HG03139 (cell line): ENCODE data around the gene FAM72C.
"Not testable (repeated sequence)": the region's sequence is repeated elsewhere in the genome, so short reads cannot be mapped to it uniquely, and the experiment has no call there.

Experiments
- ATAC-seq: cut with Tn5 transposase; IDR thresholded peaks from one replicate; pipeline ENCODE4 v1.9.1; 2021; ENCODE audit not compliant: unreplicated experiment

The FAM72C gene

DNA sequence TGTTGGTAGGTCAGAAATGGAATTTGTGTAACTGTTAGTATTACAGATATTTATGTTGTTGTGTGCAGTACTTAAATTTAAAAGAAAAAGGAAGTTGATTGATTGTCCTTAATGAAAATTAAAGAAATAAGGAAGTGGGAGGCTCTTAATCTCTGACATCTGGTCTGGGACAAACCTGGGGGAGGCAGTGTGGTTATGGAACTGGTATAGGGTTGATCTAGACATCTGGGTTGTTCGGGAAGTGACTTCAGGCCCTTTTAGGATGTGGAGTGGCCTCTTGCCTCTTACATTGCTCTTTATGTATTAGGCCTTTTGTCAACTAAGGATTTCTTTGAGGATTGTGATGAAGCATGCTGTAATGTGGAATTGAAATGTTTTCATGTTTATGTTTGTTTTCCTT lies 16.1 kb upstream of the FAM72C start:
- not testable (repeated sequence) for ATAC-seq

- ATAC-seq = not testable (repeated sequence)
These were observed 13.1 kb upstream of the FAM72C start for GRCh38 chr1:143984721-143985473.

DNA sequence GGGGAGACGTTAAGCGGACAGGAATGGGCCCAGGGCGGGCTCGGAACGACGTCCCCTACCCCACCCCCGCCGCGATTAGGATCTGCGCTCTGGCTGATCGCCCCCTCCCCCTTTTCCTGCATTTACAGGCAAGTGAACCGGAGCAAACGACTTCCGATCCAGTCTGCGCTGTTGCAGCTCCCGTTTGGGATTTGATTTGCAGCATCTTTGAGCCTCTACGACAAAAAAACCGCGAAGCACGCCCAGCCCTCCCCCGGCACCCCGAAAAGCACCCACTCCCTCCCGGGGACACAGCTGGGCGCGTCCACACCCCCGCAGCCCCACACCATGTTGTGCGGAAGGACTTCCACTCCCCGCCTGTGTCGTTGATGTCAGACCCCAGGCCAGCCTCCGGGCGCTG lies 2.6 kb upstream of the FAM72C start:
- ATAC-seq = not testable (repeated sequence)

- not testable (repeated sequence) for ATAC-seq
These were observed 2.2 kb upstream of the FAM72C start for GRCh38 chr1:143973876-143974414.

GRCh38 chr1:143972753-143973326 lies 1.1 kb upstream of the FAM72C start:
- peak; percentile 7 for ATAC-seq

DNA sequence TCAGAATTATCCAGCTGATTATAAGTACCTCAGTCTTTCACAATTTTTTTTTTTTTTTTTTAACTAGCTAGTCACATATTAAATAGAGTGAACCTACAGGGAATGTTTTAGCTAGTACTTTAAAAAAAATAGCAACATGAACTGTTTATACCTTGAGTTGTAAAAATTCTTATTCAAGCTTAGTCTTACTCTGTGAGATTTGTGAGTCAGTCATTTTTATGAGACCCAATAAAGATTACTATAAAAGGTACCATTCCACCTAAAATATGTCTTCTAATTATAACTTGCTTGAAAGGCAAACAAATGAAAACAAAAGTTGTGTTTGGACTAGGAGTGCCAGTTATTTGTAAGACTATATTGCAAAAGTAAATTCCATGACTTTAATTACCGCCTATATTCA lies 5.9 kb downstream of the FAM72C start:
- not testable (repeated sequence) for ATAC-seq

GRCh38 chr1:143964294-143964693 lies 7.5 kb downstream of the FAM72C start:
- not testable (repeated sequence) for ATAC-seq

DNA sequence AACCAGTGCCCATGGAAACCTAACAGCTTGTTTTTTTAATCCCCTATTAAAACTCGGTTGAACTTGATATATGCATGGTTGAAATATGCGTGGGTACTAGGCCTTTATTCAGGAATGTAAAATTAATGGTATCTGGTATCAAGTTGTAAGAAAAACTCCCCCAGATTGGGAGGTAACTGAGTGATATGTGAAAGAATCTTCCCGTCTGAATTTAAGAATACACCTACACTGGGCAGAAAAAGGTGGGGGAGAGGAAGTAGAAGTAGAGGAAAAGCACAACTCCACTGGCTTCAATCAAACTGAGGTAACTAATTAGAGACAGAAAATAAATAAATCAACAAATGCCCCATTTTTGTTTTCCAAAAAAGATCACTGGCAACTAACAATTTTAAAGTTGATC lies 15.9 kb downstream of the FAM72C start:
- not testable (repeated sequence) for ATAC-seq

GRCh38 chr1:143952913-143953312 lies 18.9 kb downstream of the FAM72C start:
- not testable (repeated sequence) for ATAC-seq

- not testable (repeated sequence) for ATAC-seq
These were observed 20.0 kb downstream of the FAM72C start for GRCh38 chr1:143951485-143952391.

DNA sequence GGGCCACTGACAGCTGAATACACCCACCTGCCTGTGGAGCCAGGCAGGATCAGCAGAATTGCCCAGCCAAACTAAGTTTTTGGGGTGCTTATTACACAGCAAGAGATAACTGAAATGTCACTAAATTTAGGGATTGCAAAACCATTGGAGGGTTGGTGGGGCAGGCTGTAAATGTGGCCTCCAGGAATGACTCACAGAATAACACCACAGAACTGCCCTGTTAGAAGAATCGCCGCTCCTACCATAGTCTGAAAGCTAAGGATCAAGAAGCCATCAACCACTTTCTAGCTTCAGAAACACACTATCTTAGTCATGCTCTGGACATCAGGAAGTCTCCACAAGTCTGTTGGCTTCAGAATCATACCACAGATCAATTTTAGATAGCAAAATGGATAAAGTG lies 24.0 kb downstream of the FAM72C start:
- ATAC-seq = not testable (repeated sequence)

DNA sequence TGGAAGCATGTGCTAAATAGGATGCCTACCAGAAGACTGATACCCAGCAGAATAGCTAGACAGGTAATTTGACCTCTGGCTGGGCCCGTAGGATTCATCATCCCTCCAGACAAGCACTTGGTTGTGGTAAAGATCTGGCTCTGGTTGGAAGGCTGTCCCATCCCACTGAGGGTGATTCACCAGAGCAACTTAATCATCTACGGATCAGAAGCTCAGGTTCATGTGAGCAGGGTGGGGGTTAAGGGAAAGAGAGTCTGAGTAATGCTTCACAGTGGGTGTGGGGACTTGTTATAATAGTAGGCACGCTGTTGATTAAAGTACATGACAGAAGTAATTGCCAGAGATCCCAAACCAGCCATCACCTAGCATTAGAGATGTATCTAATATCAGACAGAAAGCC lies 26.5 kb downstream of the FAM72C start:
- ATAC-seq = not testable (repeated sequence)

- not testable (repeated sequence) for ATAC-seq
These were observed 27.1 kb downstream of the FAM72C start for GRCh38 chr1:143944576-143945240.

DNA sequence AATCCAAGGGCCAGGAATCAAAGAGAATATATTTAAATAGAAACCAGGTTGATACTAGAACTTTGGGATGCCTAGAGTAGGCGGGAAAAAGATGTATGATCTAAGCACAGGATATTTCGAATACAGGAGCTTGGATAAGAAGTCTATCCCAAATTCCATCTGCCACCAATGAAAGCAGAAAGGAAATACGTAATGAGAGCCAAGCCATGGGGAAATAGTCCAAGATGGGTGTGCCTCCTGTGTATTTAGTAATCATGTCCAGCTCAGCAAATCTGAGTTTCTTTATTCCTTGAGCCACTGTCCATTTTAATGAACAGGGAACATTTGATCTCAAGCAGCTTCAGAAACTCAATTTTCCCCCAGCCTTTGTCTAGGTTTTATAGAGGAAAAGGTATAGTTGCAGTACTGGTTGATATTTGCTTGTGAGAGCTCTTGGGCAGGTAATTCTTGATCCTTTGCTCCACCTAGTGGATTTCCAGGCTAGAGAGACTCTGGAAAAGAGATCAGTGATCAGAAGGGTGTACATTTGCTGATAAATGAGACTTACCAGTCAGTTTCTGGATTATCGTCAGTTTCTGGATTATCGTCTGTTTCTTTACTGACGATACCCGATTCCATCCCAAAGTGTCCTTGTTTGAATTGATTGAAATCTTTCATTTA lies 28.3 kb downstream of the FAM72C start:
- not testable (repeated sequence) for ATAC-seq

DNA sequence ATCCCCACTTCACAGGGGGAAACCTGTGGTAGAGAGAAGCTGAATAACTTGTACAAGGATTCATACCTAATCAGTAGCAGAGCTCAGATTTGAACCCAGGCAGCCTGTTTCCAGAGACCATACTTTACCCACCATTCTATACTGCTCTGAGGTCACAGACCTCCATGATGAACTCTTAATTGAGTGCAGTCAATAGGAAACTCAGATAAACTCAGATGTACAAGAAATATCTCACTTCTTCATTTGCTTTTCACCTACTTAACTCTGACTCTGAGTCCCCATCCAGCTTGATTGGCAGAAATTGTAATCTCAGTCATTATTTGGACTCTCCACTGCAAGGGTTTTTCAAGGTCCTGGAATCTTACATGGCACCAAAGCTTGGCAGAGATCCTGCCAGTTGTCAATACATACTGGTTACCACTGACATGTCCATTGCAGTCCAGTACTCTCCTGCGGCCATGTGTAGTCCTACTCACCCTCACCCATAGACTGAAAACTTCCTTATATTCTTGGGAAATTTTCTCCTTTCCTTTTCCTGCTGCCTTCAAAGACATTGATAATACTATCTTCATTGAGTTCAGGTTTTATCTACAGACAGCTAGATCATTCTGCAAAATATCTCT lies 29.4 kb downstream of the FAM72C start:
- not testable (repeated sequence) for ATAC-seq

GRCh38 chr1:143939666-143940065 lies 32.1 kb downstream of the FAM72C start:
- ATAC-seq = not testable (repeated sequence)

GRCh38 chr1:143938922-143939321 lies 32.9 kb downstream of the FAM72C start:
- ATAC-seq = not testable (repeated sequence)

GRCh38 chr1:143936457-143937115 lies 35.2 kb downstream of the FAM72C start:
- ATAC-seq = not testable (repeated sequence)

DNA sequence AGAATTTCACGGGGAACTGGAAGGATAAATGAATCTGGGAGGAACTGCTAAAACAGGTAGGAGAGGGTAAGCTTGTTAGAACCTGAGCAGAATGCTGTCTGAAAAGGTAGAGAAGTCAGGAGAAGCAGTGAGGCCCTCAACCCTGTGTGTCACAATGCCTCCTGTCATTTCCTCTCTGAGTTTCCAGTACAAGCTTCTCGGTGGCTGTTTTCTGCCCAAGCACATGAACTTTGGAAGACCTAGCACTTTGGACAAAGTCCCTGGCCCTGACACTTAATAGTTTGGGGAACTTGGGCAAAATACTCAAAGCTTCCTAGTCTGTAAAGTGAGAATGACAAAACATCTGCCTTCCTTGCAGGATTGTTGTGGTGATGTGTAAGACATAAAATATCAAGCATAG lies 52.7 kb downstream of the FAM72C start:
- not testable (repeated sequence) for ATAC-seq
